AG04449 (cell line): ENCODE measurements around the gene TRIM10.

Experiments
- CTCF ChIA-PET: fragments of 350-600 bp; formaldehyde crosslinking; extraction: SDS; loops from one replicate; lab custom pipeline; 2021; ENCODE audit warnings: antibody characterized with exemption; lab: Yijun Ruan, JAX
- POLR2A ChIA-PET: fragments of 400-600, 350-600 bp; formaldehyde crosslinking; extraction: SDS; loops from one replicate; lab custom pipeline; 2020; ENCODE audit warnings: antibody characterized with exemption, inconsistent platforms; lab: Yijun Ruan, JAX
- DNase-seq: peaks from one replicate; pipeline ENCODE4 v3.0.0-alpha.2; 2010; ENCODE audit warnings: low read depth, low spot score
- H3K4me3 ChIP-seq: 2 replicates; pipeline ENCODE4 v1.5.1; 2011; ENCODE audit warnings: low read depth, mild to moderate bottlenecking, control low read depth, low read length
- CTCF ChIP-seq: IDR thresholded peaks from one replicate; pipeline ENCODE4 v1.5.1; 2011; ENCODE audit warnings: mild to moderate bottlenecking, moderate library complexity, low read length, control low read depth, inconsistent platforms; ENCODE audit not compliant: insufficient read depth; ENCODE audit errors: missing control alignments

TRIM10 gene

GRCh38 chr6:30178837-30179236 lies 17.8 kb upstream of the TRIM10 start:
- no peak for DNase-seq
- H3K4me3 ChIP-seq: no peak overlapping the region
- no peak for TF ChIP-seq CTCF
- CTCF ChIA-PET: no interaction called here
- POLR2A ChIA-PET: no interaction called here

GRCh38 chr6:30175765-30176164 lies 14.8 kb upstream of the TRIM10 start:
- DNase-seq: no peak
- H3K4me3 ChIP-seq: no peak overlapping the region
- ChIA-PET CTCF (interaction anchor here (1.0 to 1.1 kb wide), 4 partner anchors 11 to 73 kb away, joined by 3 to 4 read pairs (median 3); no protein-coding TSS in a partner anchor), POLR2A (no interaction called here)
- no peak for TF ChIP-seq CTCF

DNA sequence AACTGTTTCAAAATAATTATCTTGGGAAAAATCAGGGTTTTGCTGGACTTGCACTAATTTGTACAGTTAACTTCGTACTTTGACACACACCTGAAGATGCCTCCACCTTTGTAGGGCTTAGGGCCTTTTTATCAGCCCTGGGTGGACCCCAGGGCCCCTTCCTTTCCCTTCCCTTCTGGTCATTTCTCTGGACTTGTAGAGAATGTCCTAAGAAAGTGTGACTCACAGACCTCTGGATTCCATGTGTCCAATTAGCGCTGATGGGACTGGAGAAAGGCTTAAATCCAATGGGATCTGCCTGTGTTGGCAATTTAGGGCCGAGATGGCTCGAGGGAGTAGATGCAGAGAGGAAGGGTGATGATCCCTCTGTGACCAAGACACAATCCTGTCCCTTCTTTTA lies 11.7 kb upstream of the TRIM10 start:
- ChIA-PET CTCF (interaction anchor here (1.1 to 2.3 kb wide), 2 partner anchors 42 to 69 kb away, joined by 5 to 11 read pairs; no protein-coding TSS in a partner anchor), POLR2A (no interaction called here)
- no peak overlapping the region for H3K4me3 ChIP-seq
- DNase-seq: no peak
- no peak for TF ChIP-seq CTCF

DNA sequence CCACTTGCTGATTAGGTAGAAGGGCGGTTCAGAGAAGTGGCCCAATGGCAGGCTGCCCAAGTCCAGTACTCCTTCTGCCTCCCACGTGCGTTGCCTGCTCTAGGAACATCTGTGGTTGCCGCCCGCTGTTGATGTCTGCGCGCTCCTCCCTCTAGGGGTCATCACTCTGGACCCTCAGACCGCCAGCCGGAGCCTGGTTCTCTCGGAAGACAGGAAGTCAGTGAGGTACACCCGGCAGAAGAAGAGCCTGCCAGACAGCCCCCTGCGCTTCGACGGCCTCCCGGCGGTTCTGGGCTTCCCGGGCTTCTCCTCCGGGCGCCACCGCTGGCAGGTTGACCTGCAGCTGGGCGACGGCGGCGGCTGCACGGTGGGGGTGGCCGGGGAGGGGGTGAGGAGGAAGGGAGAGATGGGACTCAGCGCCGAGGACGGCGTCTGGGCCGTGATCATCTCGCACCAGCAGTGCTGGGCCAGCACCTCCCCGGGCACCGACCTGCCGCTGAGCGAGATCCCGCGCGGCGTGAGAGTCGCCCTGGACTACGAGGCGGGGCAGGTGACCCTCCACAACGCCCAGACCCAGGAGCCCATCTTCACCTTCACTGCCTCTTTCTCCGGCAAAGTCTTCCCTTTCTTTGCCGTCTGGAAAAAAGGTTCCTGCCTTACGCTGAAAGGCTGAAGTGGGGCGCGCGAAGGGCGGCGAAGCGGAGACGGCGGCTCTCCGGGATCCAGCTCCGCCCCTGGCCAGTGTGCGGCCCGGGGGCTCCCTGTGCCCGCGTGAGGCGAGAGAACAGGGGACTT lies 10.9 kb upstream of the TRIM10 start:
- ChIA-PET POLR2A (no interaction called here), CTCF (interaction anchor here (0.9 to 2.3 kb wide), 8 partner anchors 17 to 324 kb away, joined by 3 to 11 read pairs (median 6); no protein-coding TSS in a partner anchor)
- no peak for DNase-seq
- no peak overlapping the region for H3K4me3 ChIP-seq
- TF ChIP-seq CTCF: no peak

DNA sequence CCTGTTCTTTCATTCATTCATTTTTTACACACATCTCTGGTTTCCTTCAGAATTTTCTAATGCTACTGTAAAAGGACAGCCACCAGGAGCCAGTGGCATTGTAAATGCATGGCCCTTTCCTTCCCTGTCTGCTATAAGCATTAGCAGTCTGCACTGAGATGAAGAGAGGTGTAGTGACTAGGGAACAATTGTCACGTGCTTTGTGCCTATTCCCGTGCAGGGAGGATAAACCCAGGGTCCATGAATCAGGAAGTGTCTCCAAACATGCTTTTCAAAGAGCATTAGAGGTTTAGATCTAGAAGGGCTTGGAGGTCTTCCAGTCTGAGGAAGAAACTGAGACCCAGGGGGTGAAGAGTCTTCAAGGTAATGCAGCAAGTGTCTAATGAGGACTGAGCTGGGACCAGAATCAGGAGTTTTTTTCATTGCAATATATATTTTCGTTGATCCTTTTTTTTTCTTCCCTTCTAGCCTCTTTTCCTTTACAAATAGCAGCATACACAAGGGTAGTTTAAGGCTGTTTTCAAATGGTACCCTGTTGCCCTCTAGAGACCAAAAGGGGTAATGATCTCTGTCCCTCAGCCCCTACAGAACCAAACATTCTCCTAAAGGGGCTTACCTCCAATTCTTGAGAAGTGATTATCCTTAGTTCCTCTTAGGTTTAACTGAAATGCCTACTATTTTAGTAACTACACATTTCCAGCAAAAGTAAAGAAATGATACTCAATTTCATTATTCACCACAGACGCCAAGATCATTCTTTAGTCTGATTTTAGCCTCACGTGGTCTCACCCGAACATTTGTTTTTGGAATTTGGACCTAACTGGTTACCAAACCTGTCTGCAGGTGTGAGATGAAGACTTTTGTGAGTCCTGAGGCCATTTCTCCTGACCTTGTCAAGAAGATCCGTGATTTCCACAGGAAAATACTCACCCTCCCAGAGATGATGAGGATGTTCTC lies 8.9 kb upstream of the TRIM10 start:
- ChIA-PET POLR2A (no interaction called here), CTCF (interaction anchor here (0.6 to 2.3 kb wide), 12 partner anchors 15 to 442 kb away, joined by 3 to 11 read pairs (median 6); no protein-coding TSS in a partner anchor)
- TF ChIP-seq CTCF: peak; percentile 67

DNA sequence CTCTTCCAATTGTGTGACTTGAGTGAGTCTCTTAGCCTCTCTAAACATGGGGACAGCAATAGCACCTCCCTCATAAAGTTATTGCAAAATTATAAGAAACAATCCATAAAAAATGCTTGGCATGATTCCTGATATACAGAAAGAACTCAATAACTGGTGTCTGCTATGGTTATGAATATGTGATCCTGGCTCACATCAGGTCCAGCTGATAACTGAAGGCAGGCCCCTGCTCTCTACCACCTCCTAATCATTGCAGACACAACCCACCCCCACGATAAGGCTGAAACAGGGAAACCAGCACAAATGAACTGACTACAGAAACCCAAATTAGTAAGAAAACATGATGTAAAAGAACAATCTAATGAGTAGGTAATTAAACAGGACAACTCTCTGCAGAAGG lies 7.7 kb upstream of the TRIM10 start:
- ChIA-PET POLR2A (no interaction called here), CTCF (interaction anchor here (0.8 to 2.2 kb wide), 5 partner anchors 9 to 67 kb away, joined by 3 to 18 read pairs (median 7); no protein-coding TSS in a partner anchor)
- no peak overlapping the region for H3K4me3 ChIP-seq
- no peak for TF ChIP-seq CTCF
- no peak for DNase-seq

More for the DNA sequence above, 8.9 kb upstream of the TRIM10 start:
- DNase-seq: peak; percentile 14
- no peak overlapping the region for H3K4me3 ChIP-seq
